GM12892 (cell line): ENCODE measurements around the gene TOP3A.

Source experiments
- DNase-seq: peaks from one replicate; pipeline ENCODE4 v3.0.0; 2011; ENCODE audit not compliant: insufficient read length
- FAIRE-seq: peaks from 2 replicates; lab custom pipeline; 2011; peaks lifted over from hg19 to GRCh38; lab: Jason Lieb, UNC
- POLR2A ChIP-seq: IDR thresholded peaks from 2 replicates; pipeline ENCODE4 v1.6.1; 2011; ENCODE audit warnings: low read depth, low read length, control low read depth
- POLR2AphosphoS5 ChIP-seq: IDR thresholded peaks from 2 replicates; pipeline ENCODE4 v1.6.1; 2011; ENCODE audit warnings: low read depth, low read length, control low read depth
- TAF1 ChIP-seq: IDR thresholded peaks from 2 replicates; pipeline ENCODE4 v1.6.1; 2011; ENCODE audit warnings: low read depth, mild to moderate bottlenecking, control low read depth, low read length, borderline replicate concordance

TOP3A gene

GRCh38 chr17:18225121-18225641 lies 89.6 kb downstream of the TOP3A start, which contains the start of gene LLGL1:
LLGL1 (plus strand) TSS chr17:18225635; CDS start chr17:18225683, 48 bp downstream.
- TF ChIP-seq POLR2AphosphoS5 (no peak), TAF1 (no peak), POLR2A (no peak)
- peak; percentile 100 for DNase-seq
- peak; percentile 97 for FAIRE-seq

GRCh38 chr17:18224387-18225120 lies 90.2 kb downstream of the TOP3A start:
- FAIRE-seq (no peak), DNase-seq (no peak)
- no peak for TF ChIP-seq TAF1
- no peak for TF ChIP-seq POLR2AphosphoS5
- no peak for TF ChIP-seq POLR2A

DNA sequence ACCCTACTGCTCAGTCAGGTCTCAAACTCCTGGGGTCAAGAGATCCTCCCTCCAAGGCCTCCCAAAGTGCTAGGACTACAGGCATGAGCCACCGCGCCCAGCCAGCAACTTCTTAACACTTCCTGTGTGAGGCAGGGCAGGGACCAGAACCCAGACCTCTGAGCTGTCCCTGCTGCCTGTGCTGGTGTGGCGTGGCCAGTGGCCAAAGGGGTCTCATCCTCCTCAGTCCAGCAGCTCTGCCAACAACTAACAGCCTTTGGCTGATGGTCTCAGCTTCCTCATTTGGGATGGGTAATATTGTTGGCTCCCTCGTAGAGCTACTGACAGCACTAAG lies 90.8 kb downstream of the TOP3A start:
- DNase-seq, result no peak
- no peak for TF ChIP-seq TAF1
- no peak for FAIRE-seq
